Measurements from ENCODE around the gene ZNF436. TPM values are rescaled to one million over a fixed set of nuclear protein-coding genes. Genes with fewer than 3 reads are reported as not detected.

Gene ZNF436
- total and polyA plus RNA-seq, 2 donors (not counting 1 experiment from before 2014, with no cell fraction given), result 1.9 to 10.1 TPM

GRCh38 chr1:23389837-23390321, 20.2 kb upstream of the ZNF436 start:
- Histone ChIP-seq H3K36me3 (replicated peaks in 1 of 2; ENCODE audit: control extremely low read depth in 1 of 2, control insufficient read depth in 1 of 2, extremely low read depth in 1 of 2, insufficient read depth in 2 of 2, low read length in 1 of 2) (no peaks in the 10 kb centered on the region), H4K20me1 (ENCODE audit: control insufficient read depth, insufficient read depth, low read length, poor library complexity, severe bottlenecking) (no peaks in the 10 kb centered on the region), H3K4me2 (replicated peaks; ENCODE audit: low read depth, low read length, poor library complexity, severe bottlenecking) (no peak overlapping the region), H3K4me3 (ENCODE audit: control extremely low read depth in 1 of 5, extremely low read depth in 1 of 5, insufficient read depth in 1 of 5, low read depth in 2 of 5, low read length in 4 of 5) (no peak overlapping the region), H3K79me2 (ENCODE audit: control insufficient read depth, insufficient read depth, low read length) (no peaks in the 10 kb centered on the region), H2AFZ (ENCODE audit: insufficient read depth, low read depth, low read length, poor library complexity, severe bottlenecking) (no peak overlapping the region), H3K4me1 (ENCODE audit: control insufficient read depth in 2 of 2, insufficient read depth in 2 of 2, low read length in 2 of 2) (no peaks in the 10 kb centered on the region), H3K9ac (ENCODE audit: low read length) (no peak overlapping the region), H3K27ac (ENCODE audit: low read length in 2 of 2) (no peak overlapping the region), H3K9me3 (ENCODE audit: control extremely low read depth in 1 of 3, control insufficient read depth in 2 of 3, insufficient read depth in 1 of 3, low read length in 2 of 3) (no peaks in the 10 kb centered on the region), H3K27me3 (replicated peaks in 1 of 4; ENCODE audit: control extremely low read depth in 1 of 4, control insufficient read depth in 3 of 4, insufficient read depth in 4 of 4, low read length in 3 of 4) (peaks cover 0 to 2% (median 0%) of the 10 kb centered on the region in 4 experiments)
- H3K4me3 Mint-ChIP-seq, result no peak overlapping the region
- H3K27me3 Mint-ChIP-seq, result peaks cover 21% of the 10 kb centered on the region
- H3K4me1 Mint-ChIP-seq, result no peaks in the 10 kb centered on the region
- DNase-seq (no peak), ATAC-seq (ENCODE audit: low read depth) (no peak)
- H3K27ac Mint-ChIP-seq, result no peak overlapping the region
- intact Hi-C loops (cut with micrococcal nuclease), result no loop called here
- CTCF ChIA-PET, result no interaction called here
- POLR2A ChIA-PET, result no interaction called here
- no peak for TF ChIP-seq CTCF (IDR thresholded peaks at IDR 0.05)
- H3K9me3 Mint-ChIP-seq (ENCODE audit: insufficient read depth), result no peaks in the 10 kb centered on the region
- 53% methylated on average over 9 of the region's 9 CpGs for WGBS (ENCODE audit: insufficient coverage)

- H3K79me2 ChIP-seq (ENCODE audit: control insufficient read depth, insufficient read depth, low read length), result no peaks in the 10 kb centered on the region
- WGBS (ENCODE audit: insufficient coverage), result 92% methylated on average over 8 of the region's 8 CpGs
- H3K9me3 ChIP-seq (ENCODE audit: control extremely low read depth in 1 of 3, control insufficient read depth in 2 of 3, insufficient read depth in 1 of 3, low read length in 2 of 3), result peaks cover 0 to under 1% (median 0%) of the 10 kb centered on the region in 3 donors
- H4K20me1 ChIP-seq (ENCODE audit: control insufficient read depth, insufficient read depth, low read length, poor library complexity, severe bottlenecking), result no peaks in the 10 kb centered on the region
- H3K4me1 Mint-ChIP-seq, result no peaks in the 10 kb centered on the region
- intact Hi-C loops (cut with micrococcal nuclease), result no loop called here
- no peaks in the 10 kb centered on the region for H3K36me3 ChIP-seq (replicated peaks in 1 of 2; ENCODE audit: control extremely low read depth in 1 of 2, control insufficient read depth in 1 of 2, extremely low read depth in 1 of 2, insufficient read depth in 2 of 2, low read length in 1 of 2)
- H3K4me2 ChIP-seq (replicated peaks; ENCODE audit: low read depth, low read length, poor library complexity, severe bottlenecking), result no peak overlapping the region
- TF ChIP-seq CTCF (IDR thresholded peaks at IDR 0.05) (no peak), EZH2 (IDR thresholded peaks at IDR 0.05; ENCODE audit: borderline replicate concordance, insufficient read depth, low read depth, low read length, poor library complexity, severe bottlenecking) (no peak)
- H3K27ac Mint-ChIP-seq, result no peak overlapping the region
- H3K9me3 Mint-ChIP-seq (ENCODE audit: insufficient read depth), result no peaks in the 10 kb centered on the region
- H3K4me3 Mint-ChIP-seq, result no peak overlapping the region
- H2AFZ ChIP-seq (ENCODE audit: insufficient read depth, low read depth, low read length, poor library complexity, severe bottlenecking), result no peak overlapping the region
- ChIA-PET CTCF (interaction anchor here (0.8 kb wide), 1 partner anchor 16 kb away, joined by 4 read pairs; no protein-coding TSS in a partner anchor), POLR2A (no interaction called here)
- no peak overlapping the region for H3K4me3 ChIP-seq (ENCODE audit: control extremely low read depth in 1 of 5, extremely low read depth in 1 of 5, insufficient read depth in 1 of 5, low read depth in 2 of 5, low read length in 4 of 5)
- H3K27me3 Mint-ChIP-seq, result peaks cover 17% of the 10 kb centered on the region
- no peak for DNase-seq
- H3K9ac ChIP-seq (ENCODE audit: low read length), result no peak overlapping the region
- no peaks in the 10 kb centered on the region for H3K4me1 ChIP-seq (ENCODE audit: control insufficient read depth in 2 of 2, insufficient read depth in 2 of 2, low read length in 2 of 2)
- H3K27ac ChIP-seq (ENCODE audit: low read length in 2 of 2), result no peak overlapping the region
- H3K27me3 ChIP-seq (replicated peaks in 1 of 4; ENCODE audit: control extremely low read depth in 1 of 4, control insufficient read depth in 3 of 4, insufficient read depth in 4 of 4, low read length in 3 of 4), result peaks cover 0 to 2% (median 0%) of the 10 kb centered on the region in 4 experiments
- no peak for ATAC-seq (ENCODE audit: low read depth)
Observed at GRCh38 chr1:23387494-23387893, 17.9 kb upstream of the ZNF436 start.
